ENCODE measurements around the gene SYNDIG1. TPM values are rescaled to one million over a fixed set of nuclear protein-coding genes. Genes with fewer than 3 reads are reported as not detected.

The SYNDIG1 gene
- total RNA-seq, 4 donors from 2014 or later: 0.45 TPM; not detected in 3

DNA sequence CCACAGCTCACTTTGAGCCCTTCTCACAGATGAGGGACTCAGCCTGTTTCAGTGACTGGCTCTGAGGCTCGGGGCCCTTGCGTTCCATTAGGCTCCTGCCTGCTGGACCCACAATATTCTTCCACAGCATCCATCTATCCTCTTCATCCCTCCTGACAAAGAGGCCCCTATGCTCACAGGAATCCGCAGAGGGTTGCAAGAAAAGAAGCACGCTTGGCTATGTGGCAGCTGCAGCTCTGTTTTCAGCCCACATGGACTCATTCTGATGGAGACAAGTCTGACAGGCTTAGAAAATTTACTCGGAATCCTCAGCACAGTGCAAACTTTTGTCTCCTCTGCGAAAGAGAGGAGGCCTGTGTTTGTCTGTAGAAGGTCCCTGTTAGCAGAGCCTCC, 207.5 kb downstream of the SYNDIG1 start:
- 85% methylated on average over 6 of the region's 6 CpGs for WGBS, 2 donors
- H3K4me3 ChIP-seq (ENCODE audit: low read depth, poor library complexity, severe bottlenecking): no peak overlapping the region
- intact Hi-C loops (cut with DNase I; ENCODE audit: low total_unique reads): no loop called here
- no peak for DNase-seq (ENCODE audit: low spot score in 2 of 2)
- TF ChIP-seq, protein P1, sequence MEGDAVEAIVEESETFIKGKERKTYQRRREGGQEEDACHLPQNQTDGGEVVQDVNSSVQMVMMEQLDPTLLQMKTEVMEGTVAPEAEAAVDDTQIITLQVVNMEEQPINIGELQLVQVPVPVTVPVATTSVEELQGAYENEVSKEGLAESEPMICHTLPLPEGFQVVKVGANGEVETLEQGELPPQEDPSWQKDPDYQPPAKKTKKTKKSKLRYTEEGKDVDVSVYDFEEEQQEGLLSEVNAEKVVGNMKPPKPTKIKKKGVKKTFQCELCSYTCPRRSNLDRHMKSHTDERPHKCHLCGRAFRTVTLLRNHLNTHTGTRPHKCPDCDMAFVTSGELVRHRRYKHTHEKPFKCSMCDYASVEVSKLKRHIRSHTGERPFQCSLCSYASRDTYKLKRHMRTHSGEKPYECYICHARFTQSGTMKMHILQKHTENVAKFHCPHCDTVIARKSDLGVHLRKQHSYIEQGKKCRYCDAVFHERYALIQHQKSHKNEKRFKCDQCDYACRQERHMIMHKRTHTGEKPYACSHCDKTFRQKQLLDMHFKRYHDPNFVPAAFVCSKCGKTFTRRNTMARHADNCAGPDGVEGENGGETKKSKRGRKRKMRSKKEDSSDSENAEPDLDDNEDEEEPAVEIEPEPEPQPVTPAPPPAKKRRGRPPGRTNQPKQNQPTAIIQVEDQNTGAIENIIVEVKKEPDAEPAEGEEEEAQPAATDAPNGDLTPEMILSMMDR (IDR thresholded peaks at IDR 0.05): no peak
- TF ChIP-seq POLR2A (IDR thresholded peaks at IDR 0.05): no peak

DNA sequence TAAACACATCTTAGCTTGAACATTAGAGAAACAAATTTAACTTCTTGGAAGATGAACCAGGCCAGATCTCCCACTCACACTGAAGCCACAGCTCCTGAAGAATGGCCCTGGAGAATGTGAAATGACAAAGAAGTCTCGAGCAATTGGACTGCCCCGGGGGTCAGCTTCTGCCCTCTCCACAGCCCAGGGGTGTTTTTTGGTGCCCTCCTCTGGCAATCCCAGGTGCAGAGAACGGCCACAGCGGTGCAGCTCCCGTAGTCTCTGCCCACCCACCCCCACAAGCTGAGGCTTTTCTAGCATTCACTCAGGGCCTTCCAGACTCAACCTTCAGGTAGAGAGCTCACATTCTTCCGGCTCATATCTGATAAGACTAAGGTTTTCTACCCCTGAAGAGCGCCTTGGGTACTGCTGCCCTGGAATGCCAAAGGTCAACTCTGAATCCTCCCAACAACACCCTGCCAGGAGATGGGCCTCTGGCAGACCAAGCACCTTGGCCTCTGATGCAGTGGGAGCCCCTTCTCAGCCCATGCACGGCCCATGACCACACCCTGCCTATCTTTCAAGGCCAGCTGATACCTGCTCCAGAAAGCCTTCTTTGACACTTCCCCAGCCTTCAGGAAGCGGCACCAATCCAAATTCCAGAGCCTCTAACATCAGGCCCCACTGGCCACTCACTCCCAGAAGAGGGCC, 208.3 kb downstream of the SYNDIG1 start:
- WGBS, 2 donors: 86 to 88% methylated on average over 9 of the region's 9 CpGs
- TF ChIP-seq, protein P1 (IDR thresholded peaks at IDR 0.05): no peak
- no peak for TF ChIP-seq POLR2A (IDR thresholded peaks at IDR 0.05)
- no peak for DNase-seq (ENCODE audit: low spot score in 2 of 2)
- no peak overlapping the region for H3K4me3 ChIP-seq (ENCODE audit: low read depth, poor library complexity, severe bottlenecking)
- intact Hi-C loops (cut with DNase I; ENCODE audit: low total_unique reads): no loop called here

DNA sequence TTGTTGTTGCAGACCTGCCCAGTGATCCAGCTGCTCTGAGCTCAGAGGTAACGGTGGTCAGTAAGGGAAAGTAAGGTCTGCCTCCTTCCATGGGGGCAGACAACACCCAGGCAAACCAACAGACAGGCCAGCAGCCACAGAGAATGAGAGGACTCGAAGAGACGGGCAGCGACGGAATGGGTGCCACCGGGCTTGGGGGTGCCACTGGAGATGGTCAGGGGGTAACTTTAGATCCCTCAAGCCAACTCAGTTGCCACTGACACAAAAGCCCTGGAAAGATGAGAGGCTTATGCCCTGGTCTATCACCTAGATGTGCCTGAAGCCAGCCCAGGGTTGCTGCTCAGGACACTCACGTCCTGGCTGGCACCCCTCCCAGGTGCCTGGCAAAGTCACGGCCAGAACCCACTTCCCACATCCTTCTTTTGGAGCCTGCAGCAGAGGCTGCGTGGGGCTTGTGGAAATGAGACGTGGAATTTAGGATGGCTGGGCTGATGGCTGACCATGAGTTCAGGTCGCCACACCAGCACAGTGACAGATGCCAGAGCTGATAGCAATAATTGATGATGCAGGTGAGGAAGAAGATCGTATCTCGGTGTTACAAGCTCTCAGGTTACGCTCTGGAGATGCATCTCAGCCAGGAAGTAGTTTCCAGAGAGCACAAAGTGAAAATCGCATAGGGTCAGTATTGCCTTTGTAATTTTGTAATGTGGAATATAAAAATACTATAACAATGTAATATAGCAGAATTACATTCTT, 209.1 kb downstream of the SYNDIG1 start:
- intact Hi-C loops (cut with DNase I; ENCODE audit: low total_unique reads): no loop called here
- no peak for DNase-seq (ENCODE audit: low spot score in 2 of 2)
- TF ChIP-seq, protein P1 (IDR thresholded peaks at IDR 0.05): no peak
- TF ChIP-seq POLR2A (IDR thresholded peaks at IDR 0.05): no peak
- WGBS, 2 donors: 78 to 81% methylated on average over 15 of the region's 15 CpGs
- no peak overlapping the region for H3K4me3 ChIP-seq (ENCODE audit: low read depth, poor library complexity, severe bottlenecking)

DNA sequence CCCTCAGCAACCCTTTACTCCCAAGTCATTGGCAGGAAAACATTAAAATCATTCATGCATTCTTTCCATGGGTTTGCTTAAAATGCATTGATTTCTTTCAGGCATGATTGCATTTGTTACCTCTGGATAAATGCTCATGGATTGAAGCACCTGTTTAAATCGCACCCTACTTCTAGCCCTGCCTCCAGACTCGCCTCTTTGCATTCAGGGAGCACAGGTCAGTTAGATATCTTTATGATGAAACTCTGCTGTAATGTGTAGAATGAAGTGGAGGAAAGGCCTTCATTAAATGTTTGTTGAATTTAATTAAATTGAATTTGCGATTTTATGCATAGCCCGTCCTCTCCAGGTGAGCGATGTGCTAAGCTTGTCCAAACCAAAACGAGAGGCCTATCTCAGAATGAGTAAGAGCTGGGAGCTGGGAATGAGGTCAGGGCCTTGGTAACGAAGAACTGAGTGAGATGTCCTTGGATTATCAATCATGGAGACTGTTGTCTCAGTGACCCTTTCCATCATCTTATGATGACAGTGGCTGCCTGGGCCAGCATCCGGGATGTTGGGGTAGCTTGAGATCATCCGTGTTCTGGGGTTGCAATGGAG, 210.1 kb downstream of the SYNDIG1 start:
- no peak overlapping the region for H3K4me3 ChIP-seq (ENCODE audit: low read depth, poor library complexity, severe bottlenecking)
- 83 to 91% methylated on average over 9 of the region's 9 CpGs for WGBS, 2 donors
- no peak for DNase-seq (ENCODE audit: low spot score in 2 of 2)
- TF ChIP-seq, protein P1 (IDR thresholded peaks at IDR 0.05): no peak
- no peak for TF ChIP-seq POLR2A (IDR thresholded peaks at IDR 0.05)
- intact Hi-C loops (cut with DNase I; ENCODE audit: low total_unique reads): no loop called here

DNA sequence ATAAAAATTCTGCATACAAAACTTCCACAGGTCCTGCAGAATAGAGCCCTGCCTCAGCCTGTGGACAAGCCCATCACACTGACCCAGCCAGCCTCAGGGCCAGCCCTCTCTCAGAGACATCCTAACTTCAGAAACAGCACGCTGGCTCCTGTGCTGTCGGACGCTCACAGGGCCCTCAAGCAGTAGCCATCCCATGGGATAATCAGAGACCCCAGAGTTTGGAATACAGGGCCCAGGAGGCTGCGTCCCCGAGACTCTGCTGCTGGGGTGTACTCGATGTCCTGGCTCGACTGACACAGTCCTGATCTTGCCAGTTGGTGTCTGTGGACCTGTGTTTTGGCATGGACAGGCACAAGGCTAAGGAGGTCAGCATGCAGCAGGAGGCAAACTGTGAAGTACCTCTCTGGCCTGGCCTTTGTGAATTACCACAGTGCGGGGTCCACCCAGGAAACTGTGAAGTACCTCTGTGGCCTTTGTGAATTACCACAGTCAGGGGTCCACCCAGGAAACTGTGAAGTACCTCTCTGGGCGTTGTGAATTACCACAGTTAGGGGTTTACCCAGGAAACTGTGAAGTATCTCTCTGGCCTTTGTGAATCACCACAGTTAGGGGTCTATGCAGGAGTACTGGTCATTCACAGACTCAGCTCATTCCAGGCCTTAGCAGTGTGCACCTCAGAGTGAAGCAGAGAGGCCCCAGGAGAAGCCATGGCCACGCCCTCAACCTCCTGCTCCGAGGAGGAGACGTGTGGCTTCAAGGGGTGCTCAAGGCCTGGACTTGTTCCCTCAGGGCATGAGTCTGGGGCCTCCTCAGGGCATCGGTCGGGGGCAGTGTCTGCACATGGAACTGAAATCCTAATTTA, 212.4 kb downstream of the SYNDIG1 start:
- intact Hi-C loops (cut with DNase I; ENCODE audit: low total_unique reads): no loop called here
- DNase-seq (ENCODE audit: low spot score in 2 of 2): no peak

More for the DNA sequence above, 212.4 kb downstream of the SYNDIG1 start:
- WGBS, 2 donors: 79 to 86% methylated on average over 14 of the region's 14 CpGs
- TF ChIP-seq, protein P1 (IDR thresholded peaks at IDR 0.05): no peak
- TF ChIP-seq POLR2A (IDR thresholded peaks at IDR 0.05): no peak
- H3K4me3 ChIP-seq (ENCODE audit: low read depth, poor library complexity, severe bottlenecking): no peak overlapping the region

All from lower leg skin (tissue), 4 donors.